ENCODE data around the gene PHC2.

The PHC2 gene

GRCh38 chr1:33338440-33339211 lies 92.3 kb downstream of the PHC2 start:
- Histone ChIP-seq H3K9ac (no peak overlapping the region), H2AFZ (ENCODE audit: low read depth) (no peak overlapping the region), H3K27me3 (ENCODE audit: insufficient read depth, low read depth) (no peaks in the 10 kb centered on the region), H3K27ac (no peak overlapping the region), H3K4me1 (ENCODE audit: low read depth, poor library complexity, severe bottlenecking) (peaks cover 30% of the 10 kb centered on the region), H3K79me2 (ENCODE audit: insufficient read depth, low read depth) (no peaks in the 10 kb centered on the region), H3K4me3 (IDR thresholded peaks at IDR 0.05; ENCODE audit: insufficient read depth, low read depth, low read length) (no peak overlapping the region), H3K4me2 (no peak overlapping the region), H4K20me1 (ENCODE audit: insufficient read depth) (no peaks in the 10 kb centered on the region), H3K36me3 (ENCODE audit: insufficient read depth) (no peaks in the 10 kb centered on the region)
- TF ChIP-seq CTCF (conservative IDR thresholded peaks at IDR 0.05; ENCODE audit: low read depth, low read length), result no peak

- TF ChIP-seq CTCF (conservative IDR thresholded peaks at IDR 0.05; ENCODE audit: low read depth, low read length), result no peak
- Histone ChIP-seq H4K20me1 (ENCODE audit: insufficient read depth) (no peaks in the 10 kb centered on the region), H3K36me3 (ENCODE audit: insufficient read depth) (no peaks in the 10 kb centered on the region), H3K9ac (no peak overlapping the region), H3K27me3 (ENCODE audit: insufficient read depth, low read depth) (no peaks in the 10 kb centered on the region), H3K4me1 (ENCODE audit: low read depth, poor library complexity, severe bottlenecking) (peaks cover 24% of the 10 kb centered on the region), H3K79me2 (ENCODE audit: insufficient read depth, low read depth) (no peaks in the 10 kb centered on the region), H2AFZ (ENCODE audit: low read depth) (no peak overlapping the region), H3K27ac (no peak overlapping the region), H3K4me2 (no peak overlapping the region), H3K4me3 (IDR thresholded peaks at IDR 0.05; ENCODE audit: insufficient read depth, low read depth, low read length) (no peak overlapping the region)
These were observed 92.9 kb downstream of the PHC2 start for GRCh38 chr1:33338048-33338439.

GRCh38 chr1:33337441-33337840 lies 93.5 kb downstream of the PHC2 start:
- Histone ChIP-seq H3K36me3 (ENCODE audit: insufficient read depth) (no peaks in the 10 kb centered on the region), H3K27ac (no peak overlapping the region)

GRCh38 chr1:33336580-33336979 lies 94.3 kb downstream of the PHC2 start:
- Histone ChIP-seq H4K20me1 (ENCODE audit: insufficient read depth) (no peaks in the 10 kb centered on the region), H3K9ac (no peak overlapping the region), H3K36me3 (ENCODE audit: insufficient read depth) (no peaks in the 10 kb centered on the region), H3K4me2 (no peak overlapping the region), H3K79me2 (ENCODE audit: insufficient read depth, low read depth) (no peaks in the 10 kb centered on the region), H2AFZ (ENCODE audit: low read depth) (no peak overlapping the region), H3K27ac (no peak overlapping the region), H3K27me3 (ENCODE audit: insufficient read depth, low read depth) (no peaks in the 10 kb centered on the region), H3K4me3 (IDR thresholded peaks at IDR 0.05; ENCODE audit: insufficient read depth, low read depth, low read length) (no peak overlapping the region), H3K4me1 (ENCODE audit: low read depth, poor library complexity, severe bottlenecking) (peaks cover 9% of the 10 kb centered on the region)
- no peak for TF ChIP-seq CTCF (conservative IDR thresholded peaks at IDR 0.05; ENCODE audit: low read depth, low read length)

More at GRCh38 chr1:33337441-33337840, 93.5 kb downstream of the PHC2 start:
- no peak overlapping the region for H3K4me2 ChIP-seq
- no peak overlapping the region for H2AFZ ChIP-seq (ENCODE audit: low read depth)
- no peak for TF ChIP-seq CTCF (conservative IDR thresholded peaks at IDR 0.05; ENCODE audit: low read depth, low read length)
- no peaks in the 10 kb centered on the region for H4K20me1 ChIP-seq (ENCODE audit: insufficient read depth)
- no peak overlapping the region for H3K4me3 ChIP-seq (IDR thresholded peaks at IDR 0.05; ENCODE audit: insufficient read depth, low read depth, low read length)
- H3K27me3 ChIP-seq (ENCODE audit: insufficient read depth, low read depth), result no peaks in the 10 kb centered on the region
- H3K4me1 ChIP-seq (ENCODE audit: low read depth, poor library complexity, severe bottlenecking), result peaks cover 18% of the 10 kb centered on the region
- no peak overlapping the region for H3K9ac ChIP-seq
- no peaks in the 10 kb centered on the region for H3K79me2 ChIP-seq (ENCODE audit: insufficient read depth, low read depth)

All from KMS-11 (cell line).